Liver (tissue), 9 donors: Measurements from ENCODE around the gene SDK2. TPM values are rescaled to one million over a fixed set of nuclear protein-coding genes. Genes with fewer than 3 reads are reported as not detected.

Source experiments
- DNase-seq: peaks from one replicate; pipeline ENCODE4 v3.0.0-alpha.2; 2017; ENCODE audit warnings: low spot score
- H3K27ac ChIP-seq, 2 donors: one replicate each; pipeline ENCODE4 v1.7.0; 2013; ENCODE audit warnings: inconsistent platforms in 2 of 2, low read length in 2 of 2, control low read depth in 1 of 2, low read depth in 1 of 2, mild to moderate bottlenecking in 1 of 2
- H3K27me3 ChIP-seq, 4 donors: one replicate each; pipeline versions ENCODE4 v1.6.1 to v1.7.0; 2013; ENCODE audit warnings: low read length in 3 of 4, inconsistent platforms in 1 of 4, mild to moderate bottlenecking in 1 of 4, moderate library complexity in 1 of 4; ENCODE audit not compliant: control insufficient read depth in 4 of 4, insufficient read depth in 4 of 4
- H3K36me3 ChIP-seq, 4 donors: one replicate each; pipeline versions ENCODE4 v1.6.1 to v1.7.0; 2013; ENCODE audit warnings: low read length in 3 of 4, mild to moderate bottlenecking in 3 of 4, low read depth in 1 of 4, moderate library complexity in 1 of 4; ENCODE audit not compliant: control insufficient read depth in 4 of 4, insufficient read depth in 3 of 4
- H3K4me1 ChIP-seq, 4 donors: one replicate each; pipeline versions ENCODE4 v1.6.1 to v1.7.0; 2013; ENCODE audit warnings: low read length in 3 of 4, mild to moderate bottlenecking in 3 of 4, moderate library complexity in 1 of 4; ENCODE audit not compliant: control insufficient read depth in 4 of 4, insufficient read depth in 4 of 4
- H3K4me3 ChIP-seq, 3 donors: one replicate each; pipeline versions ENCODE4 v1.6.1 to v1.7.0; 2013; ENCODE audit warnings: low read length in 3 of 3, control low read depth in 1 of 3, low read depth in 1 of 3, mild to moderate bottlenecking in 1 of 3
- H3K9ac ChIP-seq, 2 donors: one replicate each; pipeline ENCODE4 v1.7.0; 2013; ENCODE audit warnings: low read length in 2 of 2, mild to moderate bottlenecking in 2 of 2, moderate library complexity in 2 of 2, control low read depth in 1 of 2, low read depth in 1 of 2
- H3K9me3 ChIP-seq, 4 donors: one replicate each; pipeline versions ENCODE4 v1.6.1 to v1.7.0; 2013; ENCODE audit warnings: low read length in 3 of 4; ENCODE audit not compliant: control insufficient read depth in 4 of 4
- EGR1 ChIP-seq, 2 donors: IDR thresholded peaks; 2 replicates each; pipeline ENCODE4 v1.6.1; 2016 to 2018; ENCODE audit warnings: antibody characterized with exemption in 2 of 2, low read depth in 2 of 2
- FOXA1 ChIP-seq: IDR thresholded peaks from 2 replicates; pipeline ENCODE4 v1.6.1; 2016; ENCODE audit warnings: antibody characterized with exemption
- FOXA2 ChIP-seq: IDR thresholded peaks from 2 replicates; pipeline ENCODE4 v1.6.1; 2016; ENCODE audit warnings: antibody characterized with exemption
- GABPA ChIP-seq, 2 donors: IDR thresholded peaks in 1 of 2; conservative IDR thresholded peaks in 1 of 2; 2 replicates each; pipeline ENCODE4 v1.6.1; 2016; ENCODE audit warnings: antibody characterized with exemption in 2 of 2, mild to moderate bottlenecking in 1 of 2, moderate library complexity in 1 of 2
- HNF4A ChIP-seq, 2 donors: conservative IDR thresholded peaks; 2 replicates each; pipeline ENCODE4 v1.6.1; 2016; ENCODE audit warnings: antibody characterized with exemption in 2 of 2, mild to moderate bottlenecking in 2 of 2
- HNF4G ChIP-seq: IDR thresholded peaks from 2 replicates; pipeline ENCODE4 v1.6.1; 2016; ENCODE audit warnings: antibody characterized with exemption
- JUND ChIP-seq, 2 donors: IDR thresholded peaks; 2 replicates each; pipeline ENCODE4 v1.6.1; 2016; ENCODE audit warnings: antibody characterized with exemption in 2 of 2
- NR2F2 ChIP-seq: IDR thresholded peaks from 2 replicates; pipeline ENCODE4 v1.6.1; 2016; ENCODE audit warnings: antibody characterized with exemption
- RAD21 ChIP-seq, 2 donors: IDR thresholded peaks; 2 replicates each; pipeline ENCODE4 v1.6.1; 2016; ENCODE audit warnings: antibody characterized with exemption in 2 of 2, mild to moderate bottlenecking in 2 of 2
- RXRA ChIP-seq, 2 donors: IDR thresholded peaks; 2 replicates each; pipeline ENCODE4 v1.6.1; 2017 to 2018; ENCODE audit warnings: antibody characterized with exemption in 2 of 2, mild to moderate bottlenecking in 1 of 2
- SP1 ChIP-seq: IDR thresholded peaks from 2 replicates; pipeline ENCODE4 v1.6.1; 2018; ENCODE audit warnings: antibody characterized with exemption, mild to moderate bottlenecking
- TAF1 ChIP-seq: conservative IDR thresholded peaks from 2 replicates; pipeline ENCODE4 v1.6.1; 2016; ENCODE audit warnings: antibody characterized with exemption, mild to moderate bottlenecking
- YY1 ChIP-seq: IDR thresholded peaks from 2 replicates; pipeline ENCODE4 v1.6.1; 2016; ENCODE audit warnings: antibody characterized with exemption, mild to moderate bottlenecking
- WGBS: extraction: QIAGEN DNeasy Blood & Tissue Kit; methylation state at CpG from one replicate; pipeline ENCODE4 v1.1.7; 2013; 5-methylcytosine and 5-hydroxymethylcytosine counted together
- polyA plus RNA-seq, 2 donors: library from polyadenylated mRNA; stranded (reverse) in 1 of 2; unstranded in 1 of 2; fragments of 200-250 nt in 1 of 2; fragments of >200 nt in 1 of 2; fragmentation: Nextera tagmentation in 1 of 2; extraction: Ambion mirVana in 1 of 2; gene quantifications; one replicate each; pipeline versions ENCODE4 v1.2.1 to v1.2.3, GENCODE V29; 2013 to 2015
- total RNA-seq, 2 donors: library from RNA; depleted of rRNA; stranded (reverse); fragments of >200 nt; gene quantifications; one replicate each; pipeline ENCODE4 v1.2.3, GENCODE V29; 2014
- TF ChIP-seq, protein P1 (sequence below): IDR thresholded peaks from 2 replicates; pipeline ENCODE4 v1.6.1; 2016; ENCODE audit warnings: antibody characterized with exemption
- TF ChIP-seq, protein P2 (sequence below): IDR thresholded peaks from 2 replicates; pipeline ENCODE4 v1.6.1; 2016; ENCODE audit warnings: antibody characterized with exemption, mild to moderate bottlenecking
- TF ChIP-seq, protein P3 (sequence below): IDR thresholded peaks from 2 replicates; pipeline ENCODE4 v1.6.1; 2016; ENCODE audit warnings: antibody characterized with exemption
- TF ChIP-seq, protein P4 (sequence below): IDR thresholded peaks from 2 replicates; pipeline ENCODE4 v1.6.1; 2016; ENCODE audit warnings: antibody characterized with exemption
- TF ChIP-seq, protein P5 (sequence below): fragments of 150-350 bp; IDR thresholded peaks from 2 replicates; pipeline ENCODE4 v1.5.1; 2017; ENCODE audit warnings: improper control_type of control experiment, low read depth, low read length; ENCODE audit not compliant: missing input control
- donor health status: healthy.
- donor health status: healthy.
- donor health status: healthy.
- donor health status: healthy.
- donor health status: healthy.

SDK2 gene
- total and polyA plus RNA-seq, 4 donors = 0.05 to 0.42 (median 0.10) TPM

DNA sequence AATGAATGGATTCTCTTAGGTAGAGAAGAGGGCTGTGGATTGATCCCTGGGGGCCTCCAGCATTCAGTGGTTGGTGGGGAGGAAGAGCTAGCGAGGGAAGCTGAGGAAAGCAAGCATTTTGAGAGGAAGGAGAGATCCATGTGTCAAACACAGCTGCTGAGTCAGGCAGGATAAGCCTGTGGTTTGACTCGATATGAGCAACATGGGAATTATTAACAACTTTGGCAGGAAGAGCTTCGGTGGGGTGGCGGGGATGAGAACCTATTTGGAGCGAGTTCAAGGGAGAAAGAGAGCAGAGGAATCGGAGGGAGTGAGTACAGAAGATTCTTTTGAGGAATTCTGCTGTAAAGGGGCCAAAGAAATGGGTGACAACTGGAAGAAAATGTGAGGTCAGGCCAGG, 273.0 kb downstream of the SDK2 start:
- Histone ChIP-seq H3K9ac (no peak overlapping the region), H3K4me3 (no peak overlapping the region), H3K27ac (no peak overlapping the region), H3K9me3 (no peaks in the 10 kb centered on the region), H3K27me3 (peaks cover 0 to 2% (median 0%) of the 10 kb centered on the region in 4 donors), H3K4me1 (no peaks in the 10 kb centered on the region), H3K36me3 (no peaks in the 10 kb centered on the region)
- no peak for DNase-seq
- WGBS = 57% methylated on average over 6 of the region's 6 CpGs
- TF ChIP-seq HNF4A (conservative IDR thresholded peaks at IDR 0.05) (no peak), RAD21 (IDR thresholded peaks at IDR 0.05) (no peak), RXRA (IDR thresholded peaks at IDR 0.05) (no peak), GABPA (IDR thresholded peaks at IDR 0.05 in 1 of 2, conservative IDR thresholded peaks at IDR 0.05 in 1 of 2) (no peak), TAF1 (no peak), EGR1 (IDR thresholded peaks at IDR 0.05; ENCODE audit: low read depth in 2 of 2) (no peak), SP1 (no peak), FOXA2 (no peak), FOXA1 (no peak), JUND (IDR thresholded peaks at IDR 0.05) (no peak), NR2F2 (no peak), YY1 (no peak), HNF4G (no peak)
- TF ChIP-seq, protein P1, sequence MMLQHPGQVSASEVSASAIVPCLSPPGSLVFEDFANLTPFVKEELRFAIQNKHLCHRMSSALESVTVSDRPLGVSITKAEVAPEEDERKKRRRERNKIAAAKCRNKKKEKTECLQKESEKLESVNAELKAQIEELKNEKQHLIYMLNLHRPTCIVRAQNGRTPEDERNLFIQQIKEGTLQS = no peak
- TF ChIP-seq, protein P2, sequence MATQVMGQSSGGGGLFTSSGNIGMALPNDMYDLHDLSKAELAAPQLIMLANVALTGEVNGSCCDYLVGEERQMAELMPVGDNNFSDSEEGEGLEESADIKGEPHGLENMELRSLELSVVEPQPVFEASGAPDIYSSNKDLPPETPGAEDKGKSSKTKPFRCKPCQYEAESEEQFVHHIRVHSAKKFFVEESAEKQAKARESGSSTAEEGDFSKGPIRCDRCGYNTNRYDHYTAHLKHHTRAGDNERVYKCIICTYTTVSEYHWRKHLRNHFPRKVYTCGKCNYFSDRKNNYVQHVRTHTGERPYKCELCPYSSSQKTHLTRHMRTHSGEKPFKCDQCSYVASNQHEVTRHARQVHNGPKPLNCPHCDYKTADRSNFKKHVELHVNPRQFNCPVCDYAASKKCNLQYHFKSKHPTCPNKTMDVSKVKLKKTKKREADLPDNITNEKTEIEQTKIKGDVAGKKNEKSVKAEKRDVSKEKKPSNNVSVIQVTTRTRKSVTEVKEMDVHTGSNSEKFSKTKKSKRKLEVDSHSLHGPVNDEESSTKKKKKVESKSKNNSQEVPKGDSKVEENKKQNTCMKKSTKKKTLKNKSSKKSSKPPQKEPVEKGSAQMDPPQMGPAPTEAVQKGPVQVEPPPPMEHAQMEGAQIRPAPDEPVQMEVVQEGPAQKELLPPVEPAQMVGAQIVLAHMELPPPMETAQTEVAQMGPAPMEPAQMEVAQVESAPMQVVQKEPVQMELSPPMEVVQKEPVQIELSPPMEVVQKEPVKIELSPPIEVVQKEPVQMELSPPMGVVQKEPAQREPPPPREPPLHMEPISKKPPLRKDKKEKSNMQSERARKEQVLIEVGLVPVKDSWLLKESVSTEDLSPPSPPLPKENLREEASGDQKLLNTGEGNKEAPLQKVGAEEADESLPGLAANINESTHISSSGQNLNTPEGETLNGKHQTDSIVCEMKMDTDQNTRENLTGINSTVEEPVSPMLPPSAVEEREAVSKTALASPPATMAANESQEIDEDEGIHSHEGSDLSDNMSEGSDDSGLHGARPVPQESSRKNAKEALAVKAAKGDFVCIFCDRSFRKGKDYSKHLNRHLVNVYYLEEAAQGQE = no peak
- TF ChIP-seq, protein P3, sequence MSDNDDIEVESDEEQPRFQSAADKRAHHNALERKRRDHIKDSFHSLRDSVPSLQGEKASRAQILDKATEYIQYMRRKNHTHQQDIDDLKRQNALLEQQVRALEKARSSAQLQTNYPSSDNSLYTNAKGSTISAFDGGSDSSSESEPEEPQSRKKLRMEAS = no peak
- TF ChIP-seq, protein P4, sequence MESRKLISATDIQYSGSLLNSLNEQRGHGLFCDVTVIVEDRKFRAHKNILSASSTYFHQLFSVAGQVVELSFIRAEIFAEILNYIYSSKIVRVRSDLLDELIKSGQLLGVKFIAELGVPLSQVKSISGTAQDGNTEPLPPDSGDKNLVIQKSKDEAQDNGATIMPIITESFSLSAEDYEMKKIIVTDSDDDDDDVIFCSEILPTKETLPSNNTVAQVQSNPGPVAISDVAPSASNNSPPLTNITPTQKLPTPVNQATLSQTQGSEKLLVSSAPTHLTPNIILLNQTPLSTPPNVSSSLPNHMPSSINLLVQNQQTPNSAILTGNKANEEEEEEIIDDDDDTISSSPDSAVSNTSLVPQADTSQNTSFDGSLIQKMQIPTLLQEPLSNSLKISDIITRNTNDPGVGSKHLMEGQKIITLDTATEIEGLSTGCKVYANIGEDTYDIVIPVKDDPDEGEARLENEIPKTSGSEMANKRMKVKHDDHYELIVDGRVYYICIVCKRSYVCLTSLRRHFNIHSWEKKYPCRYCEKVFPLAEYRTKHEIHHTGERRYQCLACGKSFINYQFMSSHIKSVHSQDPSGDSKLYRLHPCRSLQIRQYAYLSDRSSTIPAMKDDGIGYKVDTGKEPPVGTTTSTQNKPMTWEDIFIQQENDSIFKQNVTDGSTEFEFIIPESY = no peak
- TF ChIP-seq, protein P5, sequence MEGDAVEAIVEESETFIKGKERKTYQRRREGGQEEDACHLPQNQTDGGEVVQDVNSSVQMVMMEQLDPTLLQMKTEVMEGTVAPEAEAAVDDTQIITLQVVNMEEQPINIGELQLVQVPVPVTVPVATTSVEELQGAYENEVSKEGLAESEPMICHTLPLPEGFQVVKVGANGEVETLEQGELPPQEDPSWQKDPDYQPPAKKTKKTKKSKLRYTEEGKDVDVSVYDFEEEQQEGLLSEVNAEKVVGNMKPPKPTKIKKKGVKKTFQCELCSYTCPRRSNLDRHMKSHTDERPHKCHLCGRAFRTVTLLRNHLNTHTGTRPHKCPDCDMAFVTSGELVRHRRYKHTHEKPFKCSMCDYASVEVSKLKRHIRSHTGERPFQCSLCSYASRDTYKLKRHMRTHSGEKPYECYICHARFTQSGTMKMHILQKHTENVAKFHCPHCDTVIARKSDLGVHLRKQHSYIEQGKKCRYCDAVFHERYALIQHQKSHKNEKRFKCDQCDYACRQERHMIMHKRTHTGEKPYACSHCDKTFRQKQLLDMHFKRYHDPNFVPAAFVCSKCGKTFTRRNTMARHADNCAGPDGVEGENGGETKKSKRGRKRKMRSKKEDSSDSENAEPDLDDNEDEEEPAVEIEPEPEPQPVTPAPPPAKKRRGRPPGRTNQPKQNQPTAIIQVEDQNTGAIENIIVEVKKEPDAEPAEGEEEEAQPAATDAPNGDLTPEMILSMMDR = no peak
